Measurements from ENCODE around the gene LRRC70.
"Not testable (repeated sequence)": the region's sequence is repeated elsewhere in the genome, so short reads cannot be mapped to it uniquely, and the experiment has no call there.

- TF ChIP-seq CTCF, POLR2A (IDR thresholded peaks at IDR 0.05): not testable (repeated sequence)
These were observed 45.8 kb downstream of the LRRC70 start for GRCh38 chr5:62624436-62624835.
